GM19025 (cell line): ENCODE results near the gene HMGN4.
A peak's percentile ranks its signal among the peaks of the same experiment; 100 is the strongest.

Source experiments
- ATAC-seq: cut with Tn5 transposase; IDR thresholded peaks from one replicate; pipeline ENCODE4 v1.9.1; 2021; ENCODE audit warnings: mild to moderate bottlenecking, low read depth, moderate library complexity; ENCODE audit not compliant: unreplicated experiment

HMGN4 gene

GRCh38 chr6:26575494-26575939 is 37.4 kb downstream of the HMGN4 start:
- no peak for ATAC-seq

- ATAC-seq: no peak
Measured at GRCh38 chr6:26576407-26576843, 38.3 kb downstream of the HMGN4 start.

- ATAC-seq: no peak
Measured at GRCh38 chr6:26576929-26577719, 39.0 kb downstream of the HMGN4 start.

GRCh38 chr6:26577720-26578072 is 39.5 kb downstream of the HMGN4 start:
- no peak for ATAC-seq

- ATAC-seq: no peak
Measured at GRCh38 chr6:26578279-26578678, 40.1 kb downstream of the HMGN4 start.

- ATAC-seq: no peak
Measured at GRCh38 chr6:26578741-26579140, 40.6 kb downstream of the HMGN4 start.

GRCh38 chr6:26581164-26581915 is 43.2 kb downstream of the HMGN4 start:
- no peak for ATAC-seq

- ATAC-seq: no peak
Measured at GRCh38 chr6:26588965-26589364, 50.8 kb downstream of the HMGN4 start.

GRCh38 chr6:26592649-26593048 is 54.5 kb downstream of the HMGN4 start:
- no peak for ATAC-seq

GRCh38 chr6:26593278-26594130 is 55.3 kb downstream of the HMGN4 start:
- no peak for ATAC-seq

GRCh38 chr6:26594131-26594498 is 55.9 kb downstream of the HMGN4 start:
- ATAC-seq: no peak

GRCh38 chr6:26594730-26595632 is 56.8 kb downstream of the HMGN4 start:
- ATAC-seq: no peak

- peak; percentile 49 for ATAC-seq
Measured at GRCh38 chr6:26595669-26596269, 57.6 kb downstream of the HMGN4 start.
